Cortex of kidney (tissue), 1 donor: Measurements from ENCODE around the gene P2RX1.

ENCODE experiments used
- DNase-seq: peaks from one replicate; lab custom pipeline; 2025; lab: John Stamatoyannopoulos, UW

Gene P2RX1

DNA sequence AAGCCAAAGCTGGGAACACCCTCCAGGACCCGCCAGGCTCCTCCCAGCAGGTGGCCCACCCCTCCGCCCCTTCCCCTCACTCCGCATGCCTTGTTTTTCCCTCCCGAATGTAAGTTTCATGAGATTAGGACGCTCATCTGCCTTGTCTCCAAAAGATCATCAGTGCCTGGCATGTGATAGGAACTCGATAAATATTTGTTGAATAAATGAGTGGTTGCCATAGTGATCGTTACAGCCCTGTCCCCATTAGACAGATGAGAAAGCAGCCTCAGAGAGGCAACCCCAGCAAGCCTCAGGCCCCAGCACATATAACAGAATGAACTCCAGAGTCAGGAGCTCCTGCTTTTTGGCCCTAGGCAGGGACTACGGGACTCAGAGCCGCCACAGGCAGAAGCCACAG lies 28.5 kb downstream of the P2RX1 start:
- DNase-seq = no peak

GRCh38 chr17:3887394-3887793 lies 28.9 kb downstream of the P2RX1 start:
- DNase-seq = no peak

DNA sequence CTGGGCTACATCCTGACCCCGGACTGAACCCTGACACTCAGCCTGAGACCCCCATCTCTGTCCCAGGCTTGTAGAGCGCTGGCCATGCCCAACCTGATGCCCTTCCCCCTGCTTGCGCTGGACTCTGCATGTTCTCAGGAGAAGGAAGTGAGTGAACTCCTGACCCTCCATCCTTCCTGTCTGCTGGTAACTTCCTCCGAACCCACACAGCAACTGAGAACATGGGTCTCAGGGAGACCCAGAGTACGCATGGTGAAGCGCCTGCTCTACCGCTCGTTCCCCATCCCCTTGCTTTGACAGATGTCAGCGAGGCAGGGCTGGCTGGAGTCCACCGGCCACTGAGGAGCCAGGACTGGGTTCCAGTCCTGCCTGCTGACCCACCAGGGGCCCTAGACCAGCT lies 29.5 kb downstream of the P2RX1 start:
- no peak for DNase-seq

DNA sequence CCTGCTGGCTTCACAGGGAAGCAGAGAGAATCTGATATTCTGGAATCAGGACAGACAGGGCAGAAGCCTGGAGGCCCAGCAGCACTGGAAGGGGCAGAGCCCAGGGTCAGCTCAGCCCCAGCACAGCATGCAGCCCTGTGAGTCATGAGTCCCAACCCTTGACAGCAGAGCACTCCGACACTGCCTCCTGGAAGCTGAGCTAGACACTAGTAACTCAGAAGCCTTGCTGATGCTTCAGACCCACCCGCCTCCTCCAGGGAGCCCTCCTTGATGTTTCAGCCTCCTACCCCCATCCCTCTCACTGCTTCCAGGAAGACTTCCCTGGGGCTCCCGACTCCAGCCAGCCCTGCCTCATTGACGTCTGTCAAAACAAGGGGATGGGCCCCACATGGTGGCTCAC lies 30.3 kb downstream of the P2RX1 start:
- no peak for DNase-seq

GRCh38 chr17:3885271-3885670 lies 31.0 kb downstream of the P2RX1 start:
- DNase-seq = no peak

DNA sequence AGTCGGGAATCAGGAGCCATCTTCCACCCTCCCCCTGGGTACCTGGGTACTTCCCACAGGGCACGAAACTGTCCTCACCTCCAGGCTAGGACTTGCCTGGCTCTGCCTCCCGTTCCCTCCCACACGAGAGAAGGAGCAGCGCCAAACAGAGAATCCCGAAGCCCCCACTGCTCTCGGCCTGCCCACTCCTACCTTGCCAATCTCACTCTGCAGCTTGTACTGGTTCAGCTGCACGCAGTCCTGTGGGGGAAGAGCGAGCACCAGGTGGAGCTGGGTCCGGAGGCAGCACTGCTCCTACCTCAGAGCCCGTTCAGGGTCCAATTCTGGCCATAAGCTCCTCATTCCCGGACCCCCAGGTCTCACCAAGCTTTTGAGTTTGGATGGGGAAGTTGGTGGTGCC lies 32.1 kb downstream of the P2RX1 start:
- no peak for DNase-seq

- no peak for DNase-seq
Measured at GRCh38 chr17:3882276-3882675, 34.0 kb downstream of the P2RX1 start.

DNA sequence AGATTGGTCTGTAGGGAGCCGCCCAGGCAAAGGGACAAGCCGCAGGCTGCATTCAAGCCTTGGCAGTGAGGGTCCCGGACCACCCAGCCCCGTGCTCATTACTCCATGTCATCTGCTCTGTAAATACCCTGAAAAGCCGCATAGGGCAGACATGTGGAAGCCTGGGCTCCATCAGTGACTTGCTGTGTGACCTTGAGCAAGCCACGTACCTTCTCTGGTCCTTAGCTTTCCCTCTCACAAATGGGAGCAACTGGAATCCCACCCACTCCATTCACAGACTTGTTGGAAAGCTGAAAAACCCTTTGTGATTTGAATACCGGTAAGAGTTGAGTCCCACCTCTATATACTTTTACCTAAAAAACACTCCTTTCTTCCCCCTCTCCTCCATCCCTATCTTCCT lies 35.3 kb downstream of the P2RX1 start:
- no peak for DNase-seq

DNA sequence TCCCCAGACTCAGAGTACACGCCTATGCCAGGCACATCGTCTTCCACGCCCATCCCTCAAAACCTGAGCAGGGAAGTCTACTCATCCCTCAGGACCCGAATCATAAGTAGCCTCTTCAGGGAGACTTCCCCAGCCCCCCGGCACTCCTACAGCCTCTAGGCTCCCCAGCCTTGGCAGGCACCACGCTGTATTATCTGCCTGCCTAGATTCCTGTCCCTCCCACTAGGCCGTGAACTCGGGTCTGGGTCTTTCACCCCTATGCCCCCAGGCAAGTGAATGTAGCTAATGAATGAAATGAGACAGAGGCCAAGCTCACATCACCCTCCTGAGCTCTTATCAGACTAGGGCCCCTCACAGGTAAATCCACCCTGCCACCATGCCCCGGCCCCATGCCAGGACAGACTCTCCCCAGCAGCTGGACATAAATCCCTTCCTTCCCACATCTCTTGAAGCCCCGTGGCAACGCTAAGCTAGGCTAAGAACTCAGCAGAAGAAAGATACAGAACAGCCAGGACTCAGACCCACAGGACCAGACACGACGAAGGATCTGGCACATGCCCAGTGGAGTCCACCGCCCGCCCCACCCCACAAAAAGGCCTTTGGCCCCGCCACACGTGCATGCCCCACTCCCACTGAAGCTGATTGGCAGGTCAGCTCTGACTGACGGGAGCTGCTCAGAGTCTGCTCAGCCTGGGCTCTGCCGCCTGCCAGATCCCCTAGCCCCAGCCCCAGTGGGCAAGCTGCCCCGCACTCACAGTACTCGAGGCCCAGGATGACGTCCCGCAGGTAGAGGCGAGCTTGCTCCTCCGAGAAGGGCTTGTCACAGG lies 36.5 kb downstream of the P2RX1 start:
- no peak for DNase-seq

- no peak for DNase-seq
Measured at GRCh38 chr17:3879186-3879585, 37.1 kb downstream of the P2RX1 start.

DNA sequence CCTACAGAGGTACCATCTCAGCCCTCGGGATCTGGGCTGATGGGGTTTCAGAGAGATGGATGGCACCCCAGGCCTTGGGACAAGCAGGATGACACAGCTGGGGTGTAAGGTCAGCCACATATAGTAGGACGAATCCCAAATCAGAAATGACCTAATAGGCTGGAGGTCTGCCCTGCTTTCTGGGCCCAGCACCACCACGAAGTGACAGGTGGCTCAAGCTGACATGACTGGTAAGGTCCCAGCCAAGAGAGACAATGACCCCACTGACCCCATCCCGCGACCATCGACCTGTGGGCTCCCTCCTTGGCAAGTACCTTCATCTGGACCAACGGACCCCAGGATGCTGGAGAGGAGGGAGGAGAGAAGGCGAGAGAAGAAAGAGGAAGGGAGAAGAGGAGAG lies 39.0 kb downstream of the P2RX1 start:
- no peak for DNase-seq

DNA sequence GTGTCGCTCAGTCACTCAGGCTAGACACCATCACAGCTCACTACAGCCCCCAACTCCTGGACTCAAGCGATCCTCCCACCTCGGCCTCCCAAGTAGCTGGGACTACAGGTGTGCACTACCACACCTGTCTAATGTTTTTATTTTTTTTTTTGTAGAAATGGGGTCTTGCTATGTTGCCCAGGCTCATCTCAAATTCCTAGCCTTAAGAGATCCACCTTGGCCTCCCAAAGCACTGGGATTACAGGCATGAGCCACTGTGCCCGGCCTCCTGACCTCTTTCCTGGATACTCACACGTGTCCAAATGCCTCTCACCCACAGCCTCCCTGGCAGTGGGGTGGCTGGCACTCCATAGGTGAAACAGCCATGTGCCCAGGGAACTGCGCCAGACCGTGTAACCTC lies 40.9 kb downstream of the P2RX1 start:
- no peak for DNase-seq

- no peak for DNase-seq
Measured at GRCh38 chr17:3873862-3874261, 42.4 kb downstream of the P2RX1 start.

GRCh38 chr17:3870871-3871306 lies 45.4 kb downstream of the P2RX1 start:
- no peak for DNase-seq

GRCh38 chr17:3867606-3868005 lies 48.7 kb downstream of the P2RX1 start:
- no peak for DNase-seq

GRCh38 chr17:3867106-3867505 lies 49.2 kb downstream of the P2RX1 start:
- DNase-seq = no peak

GRCh38 chr17:3866276-3866675 lies 50.0 kb downstream of the P2RX1 start:
- DNase-seq = no peak

GRCh38 chr17:3865176-3865575 lies 51.1 kb downstream of the P2RX1 start:
- DNase-seq = no peak

GRCh38 chr17:3864534-3864933 lies 51.7 kb downstream of the P2RX1 start:
- no peak for DNase-seq

- DNase-seq = no peak
Measured at GRCh38 chr17:3861761-3862681, 54.2 kb downstream of the P2RX1 start.

DNA sequence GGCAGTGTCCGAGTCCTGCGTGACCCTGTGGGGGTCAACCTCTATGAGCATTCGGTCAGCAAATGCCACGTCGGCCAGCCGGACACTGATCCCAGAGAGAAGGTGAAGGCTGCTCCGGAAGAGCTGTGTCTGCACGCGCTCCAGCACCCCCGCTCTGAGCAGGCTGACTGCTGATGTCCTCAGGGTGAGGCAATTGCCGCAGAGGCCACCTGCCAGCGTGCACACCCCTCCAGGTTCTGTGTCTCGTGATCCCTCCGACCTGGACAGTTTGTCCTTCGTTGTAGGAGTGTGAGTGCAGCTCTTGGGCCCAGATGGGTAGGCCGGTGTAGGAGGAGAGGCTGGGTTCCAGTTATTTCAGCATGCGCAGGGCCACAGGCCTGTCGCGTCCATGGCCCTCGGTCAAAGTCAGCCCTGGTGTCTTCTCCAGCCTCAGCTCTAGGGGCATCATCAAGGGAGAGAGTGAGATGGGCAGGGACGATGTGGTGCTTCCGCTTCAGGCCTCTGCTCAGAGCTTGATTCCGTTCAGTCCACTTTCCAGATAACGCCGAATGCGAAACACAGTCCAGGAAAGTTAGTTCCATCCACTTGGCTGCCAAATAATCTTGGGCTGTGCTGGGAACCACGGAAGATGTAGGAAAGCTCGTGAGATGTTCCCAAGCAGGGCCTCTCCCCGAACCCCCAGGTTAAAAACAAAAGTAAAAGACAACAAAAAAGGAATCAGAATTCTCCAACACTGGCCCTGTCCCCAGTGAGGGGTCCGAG lies 55.1 kb downstream of the P2RX1 start:
- no peak for DNase-seq

DNA sequence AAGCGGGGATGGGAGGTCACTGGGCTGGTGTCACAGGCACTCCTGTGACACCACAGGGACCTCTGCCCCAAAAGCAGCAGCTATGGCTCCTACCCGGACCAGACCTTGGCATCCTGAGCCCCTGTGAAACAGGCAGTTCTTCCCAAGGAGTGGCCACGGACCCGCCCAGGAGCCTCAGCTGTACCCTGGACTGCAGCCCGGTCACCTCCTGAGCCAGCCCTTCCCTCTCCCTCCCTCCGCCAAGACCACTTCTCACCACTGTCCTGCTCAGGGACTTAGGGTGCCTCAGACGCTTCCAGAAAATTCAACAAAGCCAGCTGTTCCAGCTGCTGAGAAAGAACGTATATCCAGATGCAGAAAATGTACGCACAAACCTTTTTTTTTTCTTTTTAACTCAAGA lies 56.3 kb downstream of the P2RX1 start:
- no peak for DNase-seq
